Mesenchymal stem cell (in vitro differentiated cells and primary cell): ENCODE results near the gene SMIM35.

Experiments used
- DNase-seq: peaks from one replicate; pipeline ENCODE4 v3.0.0-alpha.2; 2013
- H2AFZ ChIP-seq: one replicate; pipeline ENCODE4 v1.6.1; 2013; ENCODE audit warnings: low read depth, mild to moderate bottlenecking, control low read depth, inconsistent platforms, low read length, moderate library complexity
- H2AK5ac ChIP-seq: 2 replicates; pipeline ENCODE4 v1.6.1; 2013; ENCODE audit warnings: low read length, moderate library complexity, mild to moderate bottlenecking, inconsistent platforms; ENCODE audit not compliant: severe bottlenecking
- H2BK120ac ChIP-seq: one replicate; pipeline ENCODE4 v1.6.1; 2013; ENCODE audit warnings: low read depth, mild to moderate bottlenecking, inconsistent platforms, low read length, moderate library complexity
- H2BK12ac ChIP-seq, 2 experiments: one replicate each; pipeline ENCODE4 v1.6.1; 2013; ENCODE audit warnings: inconsistent platforms in 2 of 2, low read length in 2 of 2, mild to moderate bottlenecking in 2 of 2, moderate library complexity in 2 of 2, control low read depth in 1 of 2
- H2BK15ac ChIP-seq: one replicate; pipeline ENCODE4 v1.6.1; 2013; ENCODE audit warnings: mild to moderate bottlenecking, low read depth, inconsistent platforms; ENCODE audit not compliant: poor library complexity, severe bottlenecking
- H2BK5ac ChIP-seq: 2 replicates; pipeline ENCODE4 v1.6.1; 2013; ENCODE audit warnings: low read depth, mild to moderate bottlenecking, low read length, control low read depth, inconsistent platforms; ENCODE audit not compliant: poor library complexity, severe bottlenecking
- H3K14ac ChIP-seq, 2 experiments: one replicate each; pipeline ENCODE4 v1.6.1; 2013; ENCODE audit warnings: inconsistent platforms in 2 of 2, low read length in 2 of 2, control low read depth in 1 of 2, mild to moderate bottlenecking in 1 of 2, moderate library complexity in 1 of 2
- H3K18ac ChIP-seq, 2 experiments: one replicate each; pipeline ENCODE4 v1.6.1; 2013; ENCODE audit warnings: inconsistent platforms in 2 of 2, low read length in 2 of 2, control low read depth in 1 of 2, low read depth in 1 of 2, mild to moderate bottlenecking in 1 of 2
- H3K23ac ChIP-seq, 2 experiments: one replicate each; pipeline ENCODE4 v1.6.1; 2013; ENCODE audit warnings: inconsistent platforms in 2 of 2, low read length in 2 of 2, mild to moderate bottlenecking in 2 of 2, moderate library complexity in 2 of 2, control low read depth in 1 of 2
- H3K27ac ChIP-seq: 2 replicates; pipeline ENCODE4 v1.5.1; 2013; ENCODE audit warnings: mild to moderate bottlenecking, moderate library complexity, low read length, control low read depth, inconsistent platforms; ENCODE audit not compliant: poor library complexity, severe bottlenecking
- H3K27me3 ChIP-seq, 2 experiments: 2 replicates each; pipeline versions ENCODE4 v1.6.1 to v1.7.0; 2013; ENCODE audit warnings: low read length in 2 of 2, mild to moderate bottlenecking in 2 of 2, moderate library complexity in 2 of 2, control low read depth in 1 of 2, inconsistent platforms in 1 of 2; ENCODE audit not compliant: control insufficient read depth in 1 of 2, insufficient read depth in 1 of 2
- H3K36me3 ChIP-seq, 2 experiments: 2 replicates each; pipeline versions ENCODE4 v1.6.1 to v1.7.0; 2013; ENCODE audit warnings: low read length in 2 of 2, control low read depth in 1 of 2, inconsistent platforms in 1 of 2, low read depth in 1 of 2, mild to moderate bottlenecking in 1 of 2; ENCODE audit not compliant: insufficient read depth in 2 of 2, control insufficient read depth in 1 of 2
- H3K4ac ChIP-seq, 2 experiments: one replicate each; pipeline ENCODE4 v1.6.1; 2013; ENCODE audit warnings: inconsistent platforms in 2 of 2, low read length in 2 of 2, mild to moderate bottlenecking in 2 of 2, moderate library complexity in 2 of 2, control low read depth in 1 of 2, low read depth in 1 of 2
- H3K4me1 ChIP-seq: 2 replicates; pipeline ENCODE4 v1.6.1; 2013; ENCODE audit warnings: low read depth, low read length, control low read depth; ENCODE audit not compliant: control insufficient read depth, insufficient read depth
- H3K4me2 ChIP-seq: 2 replicates; pipeline ENCODE4 v1.6.1; 2013; ENCODE audit warnings: low read length, mild to moderate bottlenecking, inconsistent platforms; ENCODE audit not compliant: poor library complexity, severe bottlenecking
- H3K4me3 ChIP-seq, 2 experiments: 2 replicates each; pipeline versions ENCODE4 v1.5.1 to v1.7.0; 2013; ENCODE audit warnings: low read length in 2 of 2, mild to moderate bottlenecking in 2 of 2, control low read depth in 1 of 2, low read depth in 1 of 2; ENCODE audit not compliant: insufficient read depth in 1 of 2
- H3K79me1 ChIP-seq: replicated peaks from 2 replicates; pipeline ENCODE4 v1.6.1; 2013; ENCODE audit warnings: mild to moderate bottlenecking, control low read depth, low read length, inconsistent platforms; ENCODE audit not compliant: poor library complexity, severe bottlenecking
- H3K9ac ChIP-seq: 2 replicates; pipeline ENCODE4 v1.7.0; 2013; ENCODE audit warnings: mild to moderate bottlenecking, low read length, moderate library complexity
- H3K9me3 ChIP-seq: 2 replicates; pipeline ENCODE4 v1.7.0; 2013; ENCODE audit warnings: mild to moderate bottlenecking, low read length; ENCODE audit not compliant: control insufficient read depth
- H4K8ac ChIP-seq: one replicate; pipeline ENCODE4 v1.6.1; 2013; ENCODE audit warnings: inconsistent platforms, mild to moderate bottlenecking, low read length, moderate library complexity
- H4K91ac ChIP-seq: one replicate; pipeline ENCODE4 v1.6.1; 2013; ENCODE audit warnings: mild to moderate bottlenecking, low read length, inconsistent platforms
- WGBS: methylation state at CpG from one replicate; pipeline ENCODE4 v1.1.7; 2013; ENCODE audit warnings: mixed read lengths; 5-methylcytosine and 5-hydroxymethylcytosine counted together

The SMIM35 gene

DNA sequence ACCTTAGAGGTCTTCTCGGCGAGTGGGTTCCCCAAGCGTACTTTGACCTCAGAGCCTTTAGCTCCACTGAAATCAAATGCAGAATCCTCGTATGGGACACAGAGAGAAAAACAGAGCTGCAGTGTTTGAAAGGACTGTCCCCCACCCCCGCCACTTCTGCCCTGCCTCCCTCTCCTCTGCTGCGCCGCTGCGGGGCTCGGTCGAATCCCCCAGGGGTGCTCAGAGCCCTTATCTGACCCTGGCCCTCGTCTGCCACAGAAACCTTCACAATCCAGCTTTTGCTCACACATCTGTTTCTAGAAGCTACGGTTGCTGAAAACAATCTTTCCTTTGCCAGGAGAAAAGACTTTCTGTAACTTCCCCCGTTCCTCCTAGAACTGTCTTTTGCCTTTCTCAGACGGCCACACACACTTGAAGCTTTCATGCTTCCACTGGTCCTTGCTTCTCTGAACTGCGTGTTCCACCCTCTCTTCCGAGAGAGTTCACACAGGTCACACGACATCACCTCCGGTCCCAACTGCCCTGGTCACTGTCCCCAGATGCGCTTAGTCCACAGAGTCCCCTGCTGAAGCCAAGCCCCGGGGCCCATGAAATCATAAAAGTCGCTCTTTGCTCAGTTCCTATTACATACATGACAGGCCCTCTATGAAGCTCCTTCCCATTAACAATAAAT, 3.7 kb downstream of the SMIM35 start:
- no peaks in the 10 kb centered on the region for H3K4me1 ChIP-seq
- H2AFZ ChIP-seq, result no peak overlapping the region
- no peak overlapping the region for H3K4me2 ChIP-seq
- H3K36me3 ChIP-seq, result no peaks in the 10 kb centered on the region
- H3K9ac ChIP-seq, result no peak overlapping the region
- H4K8ac ChIP-seq, result no peak overlapping the region
- DNase-seq, result no peak
- no peak overlapping the region for H2BK15ac ChIP-seq
- H3K4me3 ChIP-seq, result no peak overlapping the region
- no peak overlapping the region for H3K23ac ChIP-seq
- no peak overlapping the region for H2BK120ac ChIP-seq
- WGBS, result 44% methylated on average over 19 of the region's 21 CpGs
- no peak overlapping the region for H4K91ac ChIP-seq
- H3K14ac ChIP-seq, result no peak overlapping the region
- H3K4ac ChIP-seq, result no peak overlapping the region
- no peak overlapping the region for H3K18ac ChIP-seq
- no peak overlapping the region for H3K27ac ChIP-seq
- no peak overlapping the region for H2AK5ac ChIP-seq
- peaks cover 48 to 59% of the 10 kb centered on the region in 2 experiments for H3K27me3 ChIP-seq
- no peak overlapping the region for H2BK5ac ChIP-seq
- no peak overlapping the region for H2BK12ac ChIP-seq
- H3K79me1 ChIP-seq, result no peaks in the 10 kb centered on the region
- H3K9me3 ChIP-seq, result peaks cover 19% of the 10 kb centered on the region

DNA sequence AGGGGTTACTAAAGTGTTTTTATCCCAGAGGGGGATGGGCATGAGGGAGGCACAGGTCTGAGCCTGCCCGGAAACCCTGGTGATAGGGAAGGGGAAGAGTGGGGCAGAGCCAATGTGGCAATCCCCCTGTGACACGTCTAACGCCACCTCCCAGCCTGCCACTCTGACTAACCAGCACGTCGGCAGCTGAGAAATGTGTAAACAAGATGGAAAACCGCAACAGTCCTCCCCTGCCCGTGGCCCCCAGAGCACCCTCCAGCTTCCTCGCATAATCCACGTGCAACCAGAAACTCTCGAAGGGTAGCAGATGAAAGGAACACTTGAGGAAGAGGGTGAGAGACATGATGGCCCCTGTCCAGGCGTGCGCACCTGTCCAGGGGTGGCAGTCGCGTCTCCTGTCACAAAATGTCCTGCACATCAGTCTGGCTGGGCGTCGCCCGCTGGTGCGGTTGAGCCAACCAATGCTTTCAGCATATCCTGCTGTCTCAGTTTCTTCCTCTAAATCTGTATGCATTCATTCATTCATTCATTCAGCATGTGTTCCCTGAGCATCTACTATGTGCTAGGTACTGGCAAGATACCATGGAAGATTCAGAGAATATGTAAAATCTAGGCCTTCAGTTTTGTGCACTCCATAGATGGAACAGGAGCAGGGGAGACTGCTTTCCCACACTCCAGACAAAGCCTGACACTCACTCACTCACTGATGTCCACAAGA, 5.4 kb downstream of the SMIM35 start:
- WGBS, result 90% methylated on average over 17 of the region's 18 CpGs

DNA sequence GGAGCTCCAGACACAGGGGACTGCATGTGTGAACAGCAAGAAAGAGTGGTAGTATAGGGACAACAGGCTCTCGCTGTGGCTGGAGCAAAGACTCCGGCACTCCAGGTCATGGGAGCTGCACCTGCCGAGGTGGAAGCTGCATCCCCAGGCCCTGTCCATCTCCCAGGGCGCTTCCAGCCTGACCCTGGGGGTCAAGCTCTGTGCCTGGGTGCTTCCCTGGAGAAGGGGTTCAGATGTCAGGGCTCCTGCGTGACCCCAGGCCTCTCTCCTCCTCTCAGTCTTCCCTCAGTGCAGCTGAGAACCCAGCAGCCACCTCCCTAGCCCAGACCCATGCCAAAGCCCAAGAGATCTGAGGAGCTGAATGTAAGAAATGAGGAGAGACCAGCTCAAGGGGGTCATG, 6.5 kb downstream of the SMIM35 start:
- no peak overlapping the region for H2AFZ ChIP-seq
- DNase-seq, result no peak
- no peaks in the 10 kb centered on the region for H3K9me3 ChIP-seq
- no peak overlapping the region for H3K14ac ChIP-seq
- WGBS, result 83% methylated on average over 4 of the region's 5 CpGs
- H3K4ac ChIP-seq, result no peak overlapping the region
- no peaks in the 10 kb centered on the region for H3K79me1 ChIP-seq
- no peak overlapping the region for H3K4me2 ChIP-seq
- H3K27ac ChIP-seq, result no peak overlapping the region
- H3K18ac ChIP-seq, result no peak overlapping the region
- H2AK5ac ChIP-seq, result no peak overlapping the region
- H2BK5ac ChIP-seq, result no peak overlapping the region
- H3K9ac ChIP-seq, result no peak overlapping the region
- no peak overlapping the region for H2BK120ac ChIP-seq
- no peak overlapping the region for H4K8ac ChIP-seq
- H2BK15ac ChIP-seq, result no peak overlapping the region
- H3K4me1 ChIP-seq, result no peaks in the 10 kb centered on the region
- no peak overlapping the region for H3K23ac ChIP-seq
- H2BK12ac ChIP-seq, result no peak overlapping the region
- H4K91ac ChIP-seq, result no peak overlapping the region
- no peak overlapping the region for H3K4me3 ChIP-seq
- H3K27me3 ChIP-seq, result peaks cover 61 to 76% of the 10 kb centered on the region in 2 experiments
- H3K36me3 ChIP-seq, result no peaks in the 10 kb centered on the region

More for the DNA sequence above, 5.4 kb downstream of the SMIM35 start:
- no peak overlapping the region for H2BK120ac ChIP-seq
- H3K79me1 ChIP-seq, result no peaks in the 10 kb centered on the region
- no peak overlapping the region for H3K14ac ChIP-seq
- peaks cover 62 to 69% of the 10 kb centered on the region in 2 experiments for H3K27me3 ChIP-seq
- no peak overlapping the region for H3K4me2 ChIP-seq
- H3K9me3 ChIP-seq, result peaks cover 4% of the 10 kb centered on the region
- H2AFZ ChIP-seq, result no peak overlapping the region
- no peak overlapping the region for H3K18ac ChIP-seq
- no peak overlapping the region for H3K9ac ChIP-seq
- no peak overlapping the region for H3K23ac ChIP-seq
- no peaks in the 10 kb centered on the region for H3K4me1 ChIP-seq
- no peak overlapping the region for H3K4ac ChIP-seq
- no peak overlapping the region for H2BK12ac ChIP-seq
- H2BK15ac ChIP-seq, result no peak overlapping the region
- H2BK5ac ChIP-seq, result no peak overlapping the region
- DNase-seq, result no peak
- no peak overlapping the region for H3K27ac ChIP-seq
- no peak overlapping the region for H4K8ac ChIP-seq
- H2AK5ac ChIP-seq, result no peak overlapping the region
- H3K4me3 ChIP-seq, result no peak overlapping the region
- H4K91ac ChIP-seq, result no peak overlapping the region
- H3K36me3 ChIP-seq, result no peaks in the 10 kb centered on the region

DNA sequence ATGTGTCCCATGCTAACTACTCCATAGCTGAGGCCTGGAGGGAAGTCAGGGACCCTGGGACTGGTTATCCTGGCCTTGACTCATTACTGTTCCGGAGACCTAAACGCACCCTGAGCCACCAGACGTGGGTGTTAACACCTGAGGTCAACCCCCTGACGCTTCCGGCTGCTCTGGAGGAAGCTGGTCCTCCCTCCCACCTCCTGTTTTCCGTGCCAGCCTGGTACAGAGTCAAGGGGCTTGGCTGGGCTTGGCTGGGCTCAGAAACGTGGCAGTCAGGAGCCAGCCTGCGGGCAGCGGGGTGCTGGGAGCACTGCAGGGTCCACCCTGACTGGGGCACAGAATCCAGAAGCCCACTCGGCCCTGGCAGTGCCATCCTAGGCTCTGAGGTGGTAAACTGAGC, 7.3 kb downstream of the SMIM35 start:
- 74% methylated on average over 10 of the region's 10 CpGs for WGBS
- no peak overlapping the region for H3K4ac ChIP-seq
- H3K4me1 ChIP-seq, result no peaks in the 10 kb centered on the region
- H3K14ac ChIP-seq, result no peak overlapping the region
- H2AFZ ChIP-seq, result no peak overlapping the region
- H3K27me3 ChIP-seq, result peaks cover 65 to 75% of the 10 kb centered on the region in 2 experiments
- no peak for DNase-seq
- H3K27ac ChIP-seq, result no peak overlapping the region
- no peaks in the 10 kb centered on the region for H3K79me1 ChIP-seq
- no peak overlapping the region for H3K4me3 ChIP-seq
- no peak overlapping the region for H4K91ac ChIP-seq
- no peaks in the 10 kb centered on the region for H3K9me3 ChIP-seq
- H4K8ac ChIP-seq, result no peak overlapping the region
- H3K4me2 ChIP-seq, result no peak overlapping the region
- no peak overlapping the region for H3K9ac ChIP-seq
- no peak overlapping the region for H3K18ac ChIP-seq
- H3K36me3 ChIP-seq, result no peaks in the 10 kb centered on the region
- H2BK120ac ChIP-seq, result no peak overlapping the region
- no peak overlapping the region for H2BK5ac ChIP-seq
- no peak overlapping the region for H2BK15ac ChIP-seq
- no peak overlapping the region for H3K23ac ChIP-seq
- no peak overlapping the region for H2AK5ac ChIP-seq
- no peak overlapping the region for H2BK12ac ChIP-seq
